ENCODE results near the gene ASXL3. TPM values are rescaled to one million over a fixed set of nuclear protein-coding genes. Genes with fewer than 3 reads are reported as not detected.

ASXL3 gene
- polyA plus RNA-seq, 3 donors = not detected

GRCh38 chr18:33665187-33665586 is 87.2 kb downstream of the ASXL3 start:
- no peaks in the 10 kb centered on the region for H3K4me1 ChIP-seq (ENCODE audit: control insufficient read depth in 1 of 2, insufficient read depth in 2 of 2, low read length in 2 of 2)
- H3K9ac ChIP-seq (ENCODE audit: insufficient read depth, low read length, poor library complexity, severe bottlenecking) = no peak overlapping the region
- Mint-ChIP-seq H3K9me3 (no peaks in the 10 kb centered on the region), H3K4me1 (no peaks in the 10 kb centered on the region), H3K36me3 (no peaks in the 10 kb centered on the region), H3K4me3 (no peak overlapping the region), H3K27ac (no peak overlapping the region), H3K27me3 (ENCODE audit: low read depth in 3 of 3) (no peaks in the 10 kb centered on the region)
- WGBS (ENCODE audit: insufficient coverage) = 86% methylated on average over 1 of the region's 3 CpGs
- intact Hi-C loops (cut with micrococcal nuclease) = no loop called here
- no peak for TF ChIP-seq CTCF (IDR thresholded peaks at IDR 0.05)
- H3K36me3 ChIP-seq (replicated peaks in 1 of 2; ENCODE audit: control insufficient read depth in 1 of 2, insufficient read depth in 2 of 2, low read length in 2 of 2) = no peaks in the 10 kb centered on the region
- no peak overlapping the region for H3K27ac ChIP-seq (ENCODE audit: low read depth in 1 of 2, low read length in 2 of 2)
- H4K20me1 ChIP-seq (ENCODE audit: insufficient read depth, low read length) = no peaks in the 10 kb centered on the region
- H3K9me3 ChIP-seq (replicated peaks in 1 of 2; ENCODE audit: control insufficient read depth in 1 of 2, insufficient read depth in 1 of 2, low read length in 2 of 2) = no peaks in the 10 kb centered on the region
- no peak for DNase-seq
- no peak overlapping the region for H2AFZ ChIP-seq (ENCODE audit: insufficient read depth, low read depth, low read length, poor library complexity, severe bottlenecking)
- no peaks in the 10 kb centered on the region for H3K79me2 ChIP-seq (ENCODE audit: insufficient read depth, low read length)
- no peak overlapping the region for H3K4me3 ChIP-seq (replicated peaks in 1 of 3; ENCODE audit: low read depth in 2 of 3, low read length in 3 of 3)
- no peaks in the 10 kb centered on the region for H3K27me3 ChIP-seq (ENCODE audit: control insufficient read depth in 2 of 2, insufficient read depth in 2 of 2, low read length in 2 of 2)
- no peak overlapping the region for H3K4me2 ChIP-seq (replicated peaks; ENCODE audit: extremely low read depth, low read length, poor library complexity, severe bottlenecking)

DNA sequence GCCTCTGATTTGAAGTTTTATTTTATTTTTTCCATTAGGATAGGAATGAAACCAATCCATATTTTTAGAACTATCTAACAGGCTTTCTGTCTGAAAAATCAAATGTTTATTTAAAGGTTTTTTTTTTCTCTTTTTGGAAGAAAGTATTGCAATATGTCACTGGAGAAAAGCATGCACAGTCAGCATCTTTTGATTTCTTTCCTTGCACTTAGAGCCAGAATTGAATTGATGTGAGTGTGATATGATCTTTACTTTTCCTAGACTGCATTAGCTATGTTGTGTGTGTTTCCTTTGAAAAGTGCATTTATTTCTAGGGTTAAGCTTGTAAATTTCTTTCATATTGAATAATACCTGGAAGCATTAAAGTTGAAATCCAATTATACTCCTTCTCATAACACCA is 87.6 kb downstream of the ASXL3 start:
- no peaks in the 10 kb centered on the region for H3K4me1 Mint-ChIP-seq
- H3K4me3 ChIP-seq (replicated peaks in 1 of 3; ENCODE audit: low read depth in 2 of 3, low read length in 3 of 3) = no peak overlapping the region
- no peak for TF ChIP-seq CTCF (IDR thresholded peaks at IDR 0.05)
- H3K36me3 ChIP-seq (replicated peaks in 1 of 2; ENCODE audit: control insufficient read depth in 1 of 2, insufficient read depth in 2 of 2, low read length in 2 of 2) = no peaks in the 10 kb centered on the region
- H4K20me1 ChIP-seq (ENCODE audit: insufficient read depth, low read length) = no peaks in the 10 kb centered on the region
- H3K9ac ChIP-seq (ENCODE audit: insufficient read depth, low read length, poor library complexity, severe bottlenecking) = no peak overlapping the region
- H3K4me1 ChIP-seq (ENCODE audit: control insufficient read depth in 1 of 2, insufficient read depth in 2 of 2, low read length in 2 of 2) = no peaks in the 10 kb centered on the region
- no peaks in the 10 kb centered on the region for H3K9me3 Mint-ChIP-seq
- H3K36me3 Mint-ChIP-seq = no peaks in the 10 kb centered on the region
- intact Hi-C loops (cut with micrococcal nuclease) = no loop called here
- no peak overlapping the region for H3K4me2 ChIP-seq (replicated peaks; ENCODE audit: extremely low read depth, low read length, poor library complexity, severe bottlenecking)
- H3K9me3 ChIP-seq (replicated peaks in 1 of 2; ENCODE audit: control insufficient read depth in 1 of 2, insufficient read depth in 1 of 2, low read length in 2 of 2) = no peaks in the 10 kb centered on the region
- no peak for DNase-seq
- H3K4me3 Mint-ChIP-seq = no peak overlapping the region
- no peak overlapping the region for H3K27ac Mint-ChIP-seq
- H3K27me3 Mint-ChIP-seq (ENCODE audit: low read depth in 3 of 3) = no peaks in the 10 kb centered on the region
- no peaks in the 10 kb centered on the region for H3K79me2 ChIP-seq (ENCODE audit: insufficient read depth, low read length)
- no peaks in the 10 kb centered on the region for H3K27me3 ChIP-seq (ENCODE audit: control insufficient read depth in 2 of 2, insufficient read depth in 2 of 2, low read length in 2 of 2)
- H2AFZ ChIP-seq (ENCODE audit: insufficient read depth, low read depth, low read length, poor library complexity, severe bottlenecking) = no peak overlapping the region
- no peak overlapping the region for H3K27ac ChIP-seq (ENCODE audit: low read depth in 1 of 2, low read length in 2 of 2)
